Renal cortex interstitium (tissue), 11 donors: ENCODE data around the gene KPNA1. TPM values are rescaled to one million over a fixed set of nuclear protein-coding genes. Genes with fewer than 3 reads are reported as not detected.
A peak's percentile ranks its signal among the peaks of the same experiment; 100 is the strongest.
"Not testable (repeated sequence)": the region's sequence is repeated elsewhere in the genome, so short reads cannot be mapped to it uniquely, and the experiment has no call there.

Source experiments
- DNase-seq, 11 donors: peaks; one replicate each; pipeline ENCODE4 v3.0.0-alpha.2; 2013; ENCODE audit warnings: low read depth in 9 of 11, low spot score in 4 of 11; ENCODE audit errors: extremely low read depth in 1 of 11
- polyA plus RNA-seq, 3 donors: library from polyadenylated mRNA; unstranded; fragments of 120-200 nt; gene quantifications; one replicate each; pipeline ENCODE4 v1.2.1, GENCODE V29; 2013; ENCODE audit not compliant: insufficient read length in 3 of 3

KPNA1 gene
- polyA plus RNA-seq, 3 donors: 43.1 to 56.0 (median 46.9) TPM

- DNase-seq: no peak
Observed at GRCh38 chr3:122502139-122502538, 12.6 kb downstream of the KPNA1 start.

- not testable (repeated sequence) for DNase-seq
Observed at GRCh38 chr3:122500964-122501363, 13.8 kb downstream of the KPNA1 start.

DNA sequence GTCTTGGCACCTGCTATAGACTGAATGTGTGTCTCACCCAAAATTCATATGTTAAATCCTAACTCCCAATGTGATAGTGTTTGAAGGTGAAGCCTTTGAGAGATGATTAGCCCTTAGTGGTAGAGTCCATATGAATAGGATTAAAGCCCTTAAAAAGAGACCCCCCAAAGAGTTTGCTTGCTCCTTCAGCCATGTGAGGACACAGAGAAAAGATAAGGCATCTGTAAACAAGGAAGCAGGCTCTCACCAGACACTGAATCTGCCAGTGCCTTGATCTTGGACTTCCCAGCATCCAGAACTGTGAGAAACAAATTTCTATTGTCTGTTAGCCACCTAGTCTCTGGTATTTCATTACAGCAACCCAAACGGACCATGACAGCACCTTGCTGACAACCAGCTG is 16.6 kb downstream of the KPNA1 start:
- no peak for DNase-seq

DNA sequence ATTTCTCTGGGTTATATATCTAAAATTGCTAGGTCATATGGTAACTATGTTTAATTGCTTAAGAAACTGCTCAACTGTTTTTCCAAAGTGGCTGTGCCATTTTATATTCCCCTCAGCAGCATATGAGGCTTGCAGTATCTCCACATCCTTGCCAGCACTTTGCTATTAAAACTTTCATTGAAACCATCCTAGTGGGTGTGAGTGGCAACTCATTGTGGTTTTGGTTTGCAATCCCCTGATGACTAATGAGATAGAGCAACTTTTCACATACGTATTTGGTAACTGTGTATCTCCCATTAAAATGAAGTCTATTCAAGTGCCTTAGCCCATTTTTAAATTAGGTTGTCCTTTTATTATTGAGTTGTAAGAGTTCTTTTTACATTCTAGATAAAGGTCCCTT is 17.3 kb downstream of the KPNA1 start:
- DNase-seq: no peak

DNA sequence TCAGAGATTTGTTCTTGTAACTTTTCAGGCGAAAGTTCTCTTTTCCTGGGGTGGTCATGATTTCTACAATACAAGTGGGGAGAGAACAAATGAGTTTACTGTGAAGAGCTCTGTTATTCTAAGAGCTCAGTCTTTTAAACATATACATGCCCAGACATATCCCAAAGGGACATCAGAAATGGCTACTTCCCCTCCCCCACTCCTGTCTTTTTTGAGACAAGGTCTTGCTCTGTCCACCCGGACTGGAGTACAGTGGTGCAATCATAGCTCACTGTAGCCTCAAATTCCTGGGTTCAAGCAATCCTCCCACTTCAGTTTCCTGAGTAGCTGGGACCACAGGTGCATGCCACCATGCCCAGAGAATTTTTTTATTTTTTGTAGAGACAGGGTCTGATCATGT is 18.2 kb downstream of the KPNA1 start:
- DNase-seq: no peak

DNA sequence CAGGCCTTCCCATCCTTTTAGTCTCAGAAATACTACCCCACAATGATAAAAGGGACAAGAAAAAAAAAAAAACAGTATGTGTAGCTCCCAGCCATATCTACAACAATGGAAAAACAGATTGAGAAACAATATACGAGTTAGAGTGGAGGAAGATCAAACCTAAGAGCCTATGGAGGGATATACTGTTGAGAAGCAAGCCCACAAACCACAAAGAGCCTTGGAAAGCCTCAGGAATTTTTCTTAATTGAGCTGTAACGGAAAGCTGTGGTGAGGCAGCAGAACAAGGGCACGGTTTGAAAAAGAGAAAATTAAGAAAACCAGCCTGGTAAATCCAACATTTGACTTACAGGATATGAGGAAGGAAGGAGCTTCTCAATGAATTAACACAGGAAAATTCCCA is 21.4 kb downstream of the KPNA1 start:
- DNase-seq: no peak

- DNase-seq: no peak
Observed at GRCh38 chr3:122488262-122488973, 26.3 kb downstream of the KPNA1 start.

DNA sequence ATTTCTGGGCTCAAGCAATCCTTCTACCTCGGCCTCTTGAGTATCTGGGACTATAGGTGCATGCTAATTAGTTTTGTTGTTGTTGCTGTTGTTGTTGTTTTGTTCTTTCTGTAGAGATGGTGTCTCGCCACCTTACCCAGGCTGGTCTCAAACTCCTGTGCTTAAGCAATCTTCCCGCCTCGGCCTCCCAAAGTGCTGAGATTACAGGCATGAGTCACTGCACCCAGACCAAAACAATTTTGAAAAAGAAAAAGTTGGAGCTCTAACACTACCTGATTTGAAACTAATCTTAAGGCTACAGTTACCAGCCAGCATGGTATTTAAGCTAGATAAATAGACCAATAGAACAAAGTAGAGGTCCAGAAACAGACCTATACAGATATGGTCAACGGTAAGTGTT is 29.8 kb downstream of the KPNA1 start:
- no peak for DNase-seq

DNA sequence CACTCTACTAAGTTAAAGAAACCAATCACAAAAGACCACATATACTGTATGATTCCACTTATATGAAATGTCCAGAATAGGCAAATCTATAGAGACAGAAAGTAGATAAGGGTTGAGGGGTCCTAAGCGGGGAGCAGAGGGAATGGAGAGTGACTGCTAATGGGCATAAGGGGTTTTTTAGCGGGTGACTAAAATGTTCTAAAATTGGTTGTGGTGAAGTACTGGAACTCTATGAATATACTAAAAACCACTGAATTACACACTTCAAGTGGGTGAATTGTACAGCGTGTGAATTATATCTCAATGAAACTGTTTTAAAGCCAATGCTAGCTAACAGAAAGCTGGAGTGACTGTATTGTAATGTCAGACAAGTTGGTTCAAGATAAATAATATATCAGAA is 33.3 kb downstream of the KPNA1 start:
- DNase-seq: no peak

- DNase-seq: no peak
Observed at GRCh38 chr3:122476532-122476931, 38.2 kb downstream of the KPNA1 start.

- no peak for DNase-seq
Observed at GRCh38 chr3:122475316-122475715, 39.4 kb downstream of the KPNA1 start.

- DNase-seq: no peak
Observed at GRCh38 chr3:122469659-122470058, 45.1 kb downstream of the KPNA1 start.

GRCh38 chr3:122468896-122469533 is 45.7 kb downstream of the KPNA1 start:
- DNase-seq: no peak

DNA sequence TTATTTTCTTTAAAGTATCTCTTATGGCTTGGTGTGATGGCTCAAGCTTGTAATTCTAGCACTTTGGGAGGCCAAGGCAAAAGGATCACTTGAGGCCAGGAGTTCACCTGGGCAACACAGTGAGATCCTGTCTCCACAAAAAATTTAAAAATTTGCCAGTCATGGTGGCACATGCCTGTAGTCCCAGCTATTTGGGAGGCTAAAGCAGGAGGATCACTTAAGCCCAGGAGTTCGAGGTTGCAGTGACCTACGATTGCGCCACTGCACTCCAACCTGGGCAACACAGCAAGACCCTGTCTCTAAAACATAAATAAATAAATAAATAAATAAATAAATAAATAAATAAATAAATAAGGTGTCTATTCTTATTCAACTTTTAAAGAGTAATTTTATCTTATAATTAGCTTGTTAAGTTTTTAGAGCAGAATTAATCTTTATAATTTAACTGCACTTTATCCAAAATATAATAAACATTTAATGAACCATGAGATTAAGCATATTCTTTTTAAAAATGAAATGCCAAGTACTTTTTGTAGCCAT is 48.0 kb downstream of the KPNA1 start:
- DNase-seq: no peak

DNA sequence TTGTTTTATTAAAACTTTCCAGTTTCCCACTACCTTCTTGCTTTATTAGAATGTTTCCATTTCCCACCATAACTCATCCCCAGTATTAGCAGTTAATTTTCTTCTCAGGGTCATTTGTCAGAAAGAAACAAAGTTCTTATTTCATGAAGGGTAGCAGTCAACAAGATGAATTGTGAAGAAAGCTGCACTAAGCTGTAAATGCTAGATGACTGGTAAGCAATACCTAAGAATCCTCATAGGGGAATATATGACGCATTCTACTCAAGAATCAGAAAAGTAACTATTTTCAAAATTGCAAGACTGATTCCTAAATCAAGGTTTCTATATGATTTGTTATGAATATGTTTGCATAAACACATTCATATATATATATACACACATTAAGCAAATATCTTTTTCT is 50.1 kb downstream of the KPNA1 start:
- no peak for DNase-seq

GRCh38 chr3:122462406-122462805 is 52.3 kb downstream of the KPNA1 start:
- no peak for DNase-seq

GRCh38 chr3:122461806-122462205 is 52.9 kb downstream of the KPNA1 start:
- no peak for DNase-seq

- DNase-seq: peak in 7 of 11 donors; percentile 3 to 20 (median 11)
Observed at GRCh38 chr3:122458992-122459391, 55.7 kb downstream of the KPNA1 start.

GRCh38 chr3:122457706-122458105 is 57.0 kb downstream of the KPNA1 start:
- no peak for DNase-seq

DNA sequence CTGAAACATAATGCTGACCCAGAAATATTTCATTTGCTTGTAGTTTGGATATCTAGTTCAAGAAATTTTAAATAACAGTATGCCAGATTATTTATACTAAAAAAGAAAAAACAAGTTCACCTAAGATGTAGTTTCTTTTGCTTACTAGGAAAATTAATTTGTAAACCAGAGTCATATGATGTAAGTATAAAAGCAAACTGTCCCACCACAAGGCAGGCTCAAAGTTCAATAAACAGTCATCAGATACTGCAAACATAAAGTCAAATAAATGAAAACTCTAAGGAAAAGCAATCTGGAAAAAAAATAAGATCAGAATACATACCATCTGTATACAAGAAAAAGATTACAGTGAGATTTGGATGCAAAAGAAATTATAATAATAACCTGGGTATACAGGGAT is 58.7 kb downstream of the KPNA1 start:
- no peak for DNase-seq

DNA sequence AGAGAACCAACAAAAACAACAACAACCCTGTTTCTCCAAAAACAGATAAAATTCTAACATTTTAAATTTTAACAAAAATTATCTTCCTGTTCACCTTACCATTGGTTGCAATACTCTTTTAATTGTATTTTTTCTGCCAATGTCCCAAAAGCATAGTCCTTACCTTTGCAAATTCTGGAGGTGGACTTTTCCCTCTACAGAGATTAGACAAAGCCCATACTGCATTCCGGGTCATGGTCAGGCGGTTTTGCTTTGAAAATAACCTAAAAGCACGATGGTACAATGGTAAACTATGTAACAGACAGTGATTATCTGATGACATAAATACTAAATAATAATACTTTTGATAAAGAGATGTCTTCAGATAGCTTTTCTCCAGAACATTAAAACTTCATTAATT is 63.4 kb downstream of the KPNA1 start:
- no peak for DNase-seq
